ENCODE measurements around the gene CHST11.

Gene CHST11

GRCh38 chr12:104590022-104590421, 133.3 kb downstream of the CHST11 start:
- in situ Hi-C loops (cut with MboI; ENCODE audit: low sequenced_read_pairs, unreplicated experiment): no loop called here
- DNase-seq (ENCODE audit: low spot score): no peak

GRCh38 chr12:104591257-104591885, 134.6 kb downstream of the CHST11 start:
- in situ Hi-C loops (cut with MboI; ENCODE audit: low sequenced_read_pairs, unreplicated experiment): no loop called here

More at GRCh38 chr12:104590022-104590421, 133.3 kb downstream of the CHST11 start:
- no peak for TF ChIP-seq CTCF (IDR thresholded peaks at IDR 0.05; ENCODE audit: borderline replicate concordance, control extremely low read depth, extremely low read depth, insufficient read depth, missing control alignments)

GRCh38 chr12:104593482-104593881, 136.7 kb downstream of the CHST11 start:
- DNase-seq (ENCODE audit: low spot score): no peak
- in situ Hi-C loops (cut with MboI; ENCODE audit: low sequenced_read_pairs, unreplicated experiment): no loop called here
- TF ChIP-seq CTCF (IDR thresholded peaks at IDR 0.05; ENCODE audit: borderline replicate concordance, control extremely low read depth, extremely low read depth, insufficient read depth, missing control alignments): no peak

More at GRCh38 chr12:104591257-104591885, 134.6 kb downstream of the CHST11 start:
- TF ChIP-seq CTCF (IDR thresholded peaks at IDR 0.05; ENCODE audit: borderline replicate concordance, control extremely low read depth, extremely low read depth, insufficient read depth, missing control alignments): no peak
- no peak for DNase-seq (ENCODE audit: low spot score)

DNA sequence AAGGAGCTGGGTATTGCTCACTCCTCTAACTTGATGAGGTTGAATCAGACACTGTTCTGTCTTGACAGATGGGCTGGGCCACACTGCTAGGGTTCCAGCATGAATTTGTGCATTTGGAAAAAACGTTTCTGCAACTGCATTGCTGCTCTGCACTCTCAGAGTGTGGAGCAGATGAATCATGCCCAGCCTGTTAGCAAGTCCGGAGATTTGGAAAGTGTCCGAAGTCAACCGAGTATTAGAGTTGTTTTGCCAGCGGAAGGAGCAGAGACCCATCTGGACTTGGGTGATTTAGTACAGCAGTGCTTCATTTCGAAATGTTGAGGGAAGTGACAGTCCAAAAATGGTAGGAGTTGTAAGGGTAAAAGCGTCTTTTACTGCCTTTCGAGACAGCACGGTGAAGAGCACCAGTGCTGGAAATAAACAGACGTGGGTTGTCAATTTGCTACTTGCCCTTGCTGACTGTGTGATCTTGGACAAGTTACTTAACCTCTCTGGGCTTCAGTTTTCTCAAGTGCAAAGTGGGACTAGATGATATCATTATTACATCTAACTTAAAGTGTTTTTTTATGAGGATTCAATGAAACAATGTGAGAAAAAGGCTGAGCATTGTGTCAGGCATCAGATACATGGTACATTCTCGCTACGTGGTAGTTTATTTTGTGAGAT, 139.5 kb downstream of the CHST11 start:
- no peak for TF ChIP-seq CTCF (IDR thresholded peaks at IDR 0.05; ENCODE audit: borderline replicate concordance, control extremely low read depth, extremely low read depth, insufficient read depth, missing control alignments)
- in situ Hi-C loops (cut with MboI; ENCODE audit: low sequenced_read_pairs, unreplicated experiment): no loop called here
- no peak for DNase-seq (ENCODE audit: low spot score)

DNA sequence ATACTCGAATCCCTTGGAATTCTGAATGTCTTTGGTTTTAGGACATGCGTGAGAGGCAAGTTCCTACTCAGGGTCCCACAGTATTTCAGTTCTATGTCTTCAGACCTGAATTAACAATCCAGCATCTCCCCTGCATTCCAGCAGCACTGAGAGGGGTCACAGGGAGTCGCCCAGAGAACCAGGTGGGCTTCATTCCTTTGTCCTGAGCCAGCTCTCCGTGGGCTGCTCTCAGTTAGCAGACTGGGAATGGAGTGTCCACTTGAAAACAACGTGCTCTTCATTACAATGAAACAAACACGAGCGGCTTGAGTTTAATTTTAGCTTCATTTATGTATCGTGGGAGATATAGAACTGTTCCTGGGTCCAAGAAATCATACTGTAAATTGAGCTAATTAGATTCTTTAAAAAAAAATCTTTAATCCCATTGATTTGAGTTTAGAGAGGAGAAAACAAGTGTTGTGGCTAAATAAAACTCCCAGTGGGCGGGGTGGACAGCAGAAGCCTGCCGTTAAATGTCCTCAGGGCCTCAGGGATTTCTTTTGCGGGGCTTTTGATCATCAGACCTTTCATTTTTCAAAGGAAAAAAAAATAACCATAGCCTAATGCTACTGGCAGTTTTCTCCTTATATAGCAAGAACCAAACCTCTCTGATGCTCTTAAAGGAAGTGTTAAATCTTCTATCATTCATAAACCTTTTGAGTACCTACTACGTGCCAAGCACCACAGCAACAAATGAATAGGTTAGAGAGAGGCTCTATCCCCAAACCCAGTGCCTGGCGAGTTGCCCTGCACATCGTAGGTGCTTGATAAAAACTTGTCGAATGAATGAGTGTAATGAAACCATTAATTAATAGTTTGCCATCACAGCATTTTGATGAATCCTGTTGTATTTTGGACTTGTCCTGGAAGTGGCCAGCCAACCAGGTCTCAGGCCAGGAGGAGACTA, 140.4 kb downstream of the CHST11 start:
- no peak for TF ChIP-seq CTCF (IDR thresholded peaks at IDR 0.05; ENCODE audit: borderline replicate concordance, control extremely low read depth, extremely low read depth, insufficient read depth, missing control alignments)
- DNase-seq (ENCODE audit: low spot score): no peak
- in situ Hi-C loops (cut with MboI; ENCODE audit: low sequenced_read_pairs, unreplicated experiment): no loop called here
